Activated CD4-positive, alpha-beta T cell treated with anti-CD3 and anti-CD28 coated beads for 24 hours (primary cell): ENCODE measurements around the gene SLC34A1.
A peak's percentile ranks its signal among the peaks of the same experiment; 100 is the strongest.

ENCODE experiments used
- DNase-seq, 2 donors: peaks; one replicate each; pipeline ENCODE4 v3.0.0-alpha.2; 2020; ENCODE audit warnings: low read depth in 2 of 2

SLC34A1 gene

GRCh38 chr5:177445052-177445916, 61.0 kb downstream of the SLC34A1 start:
- no peak for DNase-seq

- DNase-seq: no peak
These were observed 61.6 kb downstream of the SLC34A1 start for GRCh38 chr5:177445917-177446199.

GRCh38 chr5:177446200-177447065, 62.2 kb downstream of the SLC34A1 start, which contains the start of gene PRR7:
PRR7 (plus strand) TSS chr5:177446814; CDS start chr5:177455068, 8,254 bp downstream.
- peak in 1 of 2 donors; percentile 55 for DNase-seq

GRCh38 chr5:177447066-177447610, 62.9 kb downstream of the SLC34A1 start:
- no peak for DNase-seq

GRCh38 chr5:177447611-177448243, 63.5 kb downstream of the SLC34A1 start:
- DNase-seq: no peak
